ENCODE results near the gene PANK1.

The PANK1 gene

GRCh38 chr10:89575031-89575430, 70.0 kb downstream of the PANK1 start:
- Histone ChIP-seq H3K27ac (ENCODE audit: low read depth, low read length, severe bottlenecking) (no peak overlapping the region), H3K36me3 (ENCODE audit: control insufficient read depth, insufficient read depth, low read length) (no peaks in the 10 kb centered on the region), H3K4me3 (ENCODE audit: extremely low read depth, insufficient read depth, low read length, poor library complexity, severe bottlenecking) (no peak overlapping the region), H3K4me1 (ENCODE audit: control insufficient read depth, insufficient read depth, low read length, poor library complexity, severe bottlenecking) (no peaks in the 10 kb centered on the region), H3K9me3 (ENCODE audit: control insufficient read depth, low read length) (no peaks in the 10 kb centered on the region)

- H3K4me1 ChIP-seq (ENCODE audit: control insufficient read depth, insufficient read depth, low read length, poor library complexity, severe bottlenecking): no peaks in the 10 kb centered on the region
Observed at GRCh38 chr10:89574368-89574767, 70.7 kb downstream of the PANK1 start.

GRCh38 chr10:89567576-89568245, 77.3 kb downstream of the PANK1 start:
- Histone ChIP-seq H3K36me3 (ENCODE audit: control insufficient read depth, insufficient read depth, low read length) (no peaks in the 10 kb centered on the region), H3K27ac (ENCODE audit: low read depth, low read length, severe bottlenecking) (no peak overlapping the region), H3K9me3 (ENCODE audit: control insufficient read depth, low read length) (no peaks in the 10 kb centered on the region), H3K4me1 (ENCODE audit: control insufficient read depth, insufficient read depth, low read length, poor library complexity, severe bottlenecking) (no peaks in the 10 kb centered on the region), H3K4me3 (ENCODE audit: extremely low read depth, insufficient read depth, low read length, poor library complexity, severe bottlenecking) (no peak overlapping the region)
- WGBS, 2 experiments (ENCODE audit: insufficient coverage in 2 of 2): no CpG with 5 or more reads among the region's 3 CpGs

More at GRCh38 chr10:89574368-89574767, 70.7 kb downstream of the PANK1 start:
- Histone ChIP-seq H3K4me3 (ENCODE audit: extremely low read depth, insufficient read depth, low read length, poor library complexity, severe bottlenecking) (no peak overlapping the region), H3K9me3 (ENCODE audit: control insufficient read depth, low read length) (no peaks in the 10 kb centered on the region), H3K36me3 (ENCODE audit: control insufficient read depth, insufficient read depth, low read length) (no peaks in the 10 kb centered on the region), H3K27ac (ENCODE audit: low read depth, low read length, severe bottlenecking) (no peak overlapping the region)
- 100% methylated on average over 1 of the region's 1 CpG; no CpG with 5 or more reads in 1 of the 2 experiments for WGBS, 2 experiments (ENCODE audit: insufficient coverage in 2 of 2)

- Histone ChIP-seq H3K4me1 (ENCODE audit: control insufficient read depth, insufficient read depth, low read length, poor library complexity, severe bottlenecking) (no peaks in the 10 kb centered on the region), H3K27ac (ENCODE audit: low read depth, low read length, severe bottlenecking) (no peak overlapping the region), H3K4me3 (ENCODE audit: extremely low read depth, insufficient read depth, low read length, poor library complexity, severe bottlenecking) (no peak overlapping the region), H3K9me3 (ENCODE audit: control insufficient read depth, low read length) (no peaks in the 10 kb centered on the region), H3K36me3 (ENCODE audit: control insufficient read depth, insufficient read depth, low read length) (no peaks in the 10 kb centered on the region)
- WGBS, 2 experiments (ENCODE audit: insufficient coverage in 2 of 2): 72% methylated on average over 2 of the region's 3 CpGs; no CpG with 5 or more reads in 1 of the 2 experiments
Observed at GRCh38 chr10:89566992-89567391, 78.0 kb downstream of the PANK1 start.

GRCh38 chr10:89566095-89566950, 78.7 kb downstream of the PANK1 start:
- no peak overlapping the region for H3K27ac ChIP-seq (ENCODE audit: low read depth, low read length, severe bottlenecking)
- H3K4me3 ChIP-seq (ENCODE audit: extremely low read depth, insufficient read depth, low read length, poor library complexity, severe bottlenecking): no peak overlapping the region
- 79 to 92% methylated on average over 8 to 9 of the region's 10 CpGs for WGBS, 2 experiments (ENCODE audit: insufficient coverage in 2 of 2)
- H3K36me3 ChIP-seq (ENCODE audit: control insufficient read depth, insufficient read depth, low read length): no peaks in the 10 kb centered on the region
- no peaks in the 10 kb centered on the region for H3K9me3 ChIP-seq (ENCODE audit: control insufficient read depth, low read length)
- no peaks in the 10 kb centered on the region for H3K4me1 ChIP-seq (ENCODE audit: control insufficient read depth, insufficient read depth, low read length, poor library complexity, severe bottlenecking)

GRCh38 chr10:89565180-89565579, 79.9 kb downstream of the PANK1 start:
- H3K4me1 ChIP-seq (ENCODE audit: control insufficient read depth, insufficient read depth, low read length, poor library complexity, severe bottlenecking): no peaks in the 10 kb centered on the region
- no peaks in the 10 kb centered on the region for H3K36me3 ChIP-seq (ENCODE audit: control insufficient read depth, insufficient read depth, low read length)
- no peaks in the 10 kb centered on the region for H3K9me3 ChIP-seq (ENCODE audit: control insufficient read depth, low read length)
- WGBS, 2 experiments (ENCODE audit: insufficient coverage in 2 of 2): no CpG with 5 or more reads among the region's 1 CpG
- no peak overlapping the region for H3K27ac ChIP-seq (ENCODE audit: low read depth, low read length, severe bottlenecking)
- no peak overlapping the region for H3K4me3 ChIP-seq (ENCODE audit: extremely low read depth, insufficient read depth, low read length, poor library complexity, severe bottlenecking)

GRCh38 chr10:89563861-89564478, 81.1 kb downstream of the PANK1 start:
- no CpG with 5 or more reads among the region's 2 CpGs for WGBS, 2 experiments (ENCODE audit: insufficient coverage in 2 of 2)
- H3K4me1 ChIP-seq (ENCODE audit: control insufficient read depth, insufficient read depth, low read length, poor library complexity, severe bottlenecking): no peaks in the 10 kb centered on the region
- H3K4me3 ChIP-seq (ENCODE audit: extremely low read depth, insufficient read depth, low read length, poor library complexity, severe bottlenecking): no peak overlapping the region
- no peaks in the 10 kb centered on the region for H3K36me3 ChIP-seq (ENCODE audit: control insufficient read depth, insufficient read depth, low read length)
- no peaks in the 10 kb centered on the region for H3K9me3 ChIP-seq (ENCODE audit: control insufficient read depth, low read length)
- no peak overlapping the region for H3K27ac ChIP-seq (ENCODE audit: low read depth, low read length, severe bottlenecking)

GRCh38 chr10:89563311-89563710, 81.7 kb downstream of the PANK1 start:
- Histone ChIP-seq H3K27ac (ENCODE audit: low read depth, low read length, severe bottlenecking) (no peak overlapping the region), H3K9me3 (ENCODE audit: control insufficient read depth, low read length) (no peaks in the 10 kb centered on the region), H3K36me3 (ENCODE audit: control insufficient read depth, insufficient read depth, low read length) (no peaks in the 10 kb centered on the region), H3K4me3 (ENCODE audit: extremely low read depth, insufficient read depth, low read length, poor library complexity, severe bottlenecking) (no peak overlapping the region), H3K4me1 (ENCODE audit: control insufficient read depth, insufficient read depth, low read length, poor library complexity, severe bottlenecking) (no peaks in the 10 kb centered on the region)
- 85 to 90% methylated on average over 1 of the region's 3 CpGs for WGBS, 2 experiments (ENCODE audit: insufficient coverage in 2 of 2)

GRCh38 chr10:89556600-89556999, 88.4 kb downstream of the PANK1 start:
- 67 to 88% methylated on average over 1 of the region's 1 CpG for WGBS, 2 experiments (ENCODE audit: insufficient coverage in 2 of 2)

GRCh38 chr10:89555688-89556445, 89.2 kb downstream of the PANK1 start:
- no peak overlapping the region for H3K4me3 ChIP-seq (ENCODE audit: extremely low read depth, insufficient read depth, low read length, poor library complexity, severe bottlenecking)
- no peak overlapping the region for H3K27ac ChIP-seq (ENCODE audit: low read depth, low read length, severe bottlenecking)
- no peaks in the 10 kb centered on the region for H3K36me3 ChIP-seq (ENCODE audit: control insufficient read depth, insufficient read depth, low read length)
- H3K4me1 ChIP-seq (ENCODE audit: control insufficient read depth, insufficient read depth, low read length, poor library complexity, severe bottlenecking): no peaks in the 10 kb centered on the region
- H3K9me3 ChIP-seq (ENCODE audit: control insufficient read depth, low read length): no peaks in the 10 kb centered on the region
- 88 to 91% methylated on average over 1 to 2 of the region's 7 CpGs for WGBS, 2 experiments (ENCODE audit: insufficient coverage in 2 of 2)

More at GRCh38 chr10:89556600-89556999, 88.4 kb downstream of the PANK1 start:
- Histone ChIP-seq H3K36me3 (ENCODE audit: control insufficient read depth, insufficient read depth, low read length) (no peaks in the 10 kb centered on the region), H3K4me3 (ENCODE audit: extremely low read depth, insufficient read depth, low read length, poor library complexity, severe bottlenecking) (no peak overlapping the region), H3K9me3 (ENCODE audit: control insufficient read depth, low read length) (no peaks in the 10 kb centered on the region), H3K4me1 (ENCODE audit: control insufficient read depth, insufficient read depth, low read length, poor library complexity, severe bottlenecking) (no peaks in the 10 kb centered on the region), H3K27ac (ENCODE audit: low read depth, low read length, severe bottlenecking) (no peak overlapping the region)
